HG03066 (cell line): ENCODE data around the gene RBP3.

Experiments
- ATAC-seq: cut with Tn5 transposase; IDR thresholded peaks from one replicate; pipeline ENCODE4 v1.9.1; 2021; ENCODE audit warnings: low read depth; ENCODE audit not compliant: unreplicated experiment

The RBP3 gene

GRCh38 chr10:47348138-47348651, at the start of gene RBP3:
Gene RBP3 (plus strand): TSS chr10:47348363. CDS start chr10:47348485, 122 bp downstream.
- ATAC-seq: no peak

- ATAC-seq: no peak
Measured at GRCh38 chr10:47298715-47299114, 49.4 kb upstream of the RBP3 start.

- no peak for ATAC-seq
Measured at GRCh38 chr10:47299611-47300428, 48.3 kb upstream of the RBP3 start, which contains the start of gene GDF10. Gene GDF10 (plus strand): TSS chr10:47300197. CDS start chr10:47300652, 455 bp downstream.

- ATAC-seq: no peak
Measured at GRCh38 chr10:47300429-47300931, 47.7 kb upstream of the RBP3 start.

GRCh38 chr10:47301833-47302232, 46.3 kb upstream of the RBP3 start:
- no peak for ATAC-seq

- no peak for ATAC-seq
Measured at GRCh38 chr10:47303105-47303504, 45.1 kb upstream of the RBP3 start.

- no peak for ATAC-seq
Measured at GRCh38 chr10:47303866-47304265, 44.3 kb upstream of the RBP3 start.

- no peak for ATAC-seq
Measured at GRCh38 chr10:47305566-47305965, 42.6 kb upstream of the RBP3 start.

- ATAC-seq: no peak
Measured at GRCh38 chr10:47306387-47307210, 41.6 kb upstream of the RBP3 start.

- ATAC-seq: no peak
Measured at GRCh38 chr10:47307381-47307780, 40.8 kb upstream of the RBP3 start.

GRCh38 chr10:47308775-47309174, 39.4 kb upstream of the RBP3 start:
- no peak for ATAC-seq

GRCh38 chr10:47309408-47310089, 38.6 kb upstream of the RBP3 start:
- ATAC-seq: no peak

GRCh38 chr10:47310090-47310505, 38.1 kb upstream of the RBP3 start:
- ATAC-seq: no peak

GRCh38 chr10:47311193-47311931, 36.8 kb upstream of the RBP3 start:
- no peak for ATAC-seq

- ATAC-seq: no peak
Measured at GRCh38 chr10:47311932-47312662, 36.1 kb upstream of the RBP3 start.

- ATAC-seq: no peak
Measured at GRCh38 chr10:47312663-47312995, 35.5 kb upstream of the RBP3 start.

GRCh38 chr10:47314416-47314970, 33.7 kb upstream of the RBP3 start:
- ATAC-seq: no peak

- ATAC-seq: no peak
Measured at GRCh38 chr10:47315421-47315820, 32.7 kb upstream of the RBP3 start.

- no peak for ATAC-seq
Measured at GRCh38 chr10:47316131-47316530, 32.0 kb upstream of the RBP3 start.
